Fibroblast of skin of right biceps (primary cell): Measurements from ENCODE around the gene ENG.
A peak's percentile ranks its signal among the peaks of the same experiment; 100 is the strongest.
"Not testable (repeated sequence)": the region's sequence is repeated elsewhere in the genome, so short reads cannot be mapped to it uniquely, and the experiment has no call there.

Source experiments
- DNase-seq: peaks from one replicate; pipeline ENCODE4 v3.0.0-alpha.2; 2013

Gene ENG

DNA sequence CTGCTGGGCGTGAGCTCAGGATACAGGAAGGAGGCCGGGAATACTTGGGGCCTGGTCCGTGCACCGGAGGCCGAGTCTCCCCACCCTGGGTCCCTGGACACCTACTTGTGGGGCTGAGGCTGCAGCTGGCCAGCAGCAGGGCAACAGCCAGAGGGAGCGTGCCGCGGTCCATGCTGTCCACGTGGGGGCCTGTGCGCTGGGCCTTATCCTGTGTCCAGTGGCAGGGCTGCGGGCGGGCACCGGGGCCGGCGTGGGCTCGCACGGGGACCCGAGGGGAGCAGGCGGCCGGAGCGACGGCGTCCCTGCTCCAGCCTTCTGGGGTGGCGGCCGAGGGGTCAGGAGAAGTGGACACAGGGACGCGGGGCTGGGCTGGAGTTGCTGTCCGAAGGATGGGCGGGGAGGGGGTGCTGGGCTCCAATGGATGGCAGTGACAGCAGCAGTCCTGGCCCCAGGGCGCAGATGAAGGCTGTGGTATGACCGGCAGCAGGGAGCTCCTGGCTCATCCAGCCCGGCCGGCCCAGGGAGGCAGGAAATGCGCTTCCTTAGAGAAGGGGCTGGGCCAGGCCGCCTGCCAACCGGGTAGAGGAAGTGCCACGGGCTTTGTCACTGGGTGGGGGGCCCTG lies at the start of gene ENG:
Gene ENG (minus strand): TSS at position 475 of the 623 bp plus-strand sequence. CDS start 303 bp downstream, at position 172.
- DNase-seq = peak; percentile 78

DNA sequence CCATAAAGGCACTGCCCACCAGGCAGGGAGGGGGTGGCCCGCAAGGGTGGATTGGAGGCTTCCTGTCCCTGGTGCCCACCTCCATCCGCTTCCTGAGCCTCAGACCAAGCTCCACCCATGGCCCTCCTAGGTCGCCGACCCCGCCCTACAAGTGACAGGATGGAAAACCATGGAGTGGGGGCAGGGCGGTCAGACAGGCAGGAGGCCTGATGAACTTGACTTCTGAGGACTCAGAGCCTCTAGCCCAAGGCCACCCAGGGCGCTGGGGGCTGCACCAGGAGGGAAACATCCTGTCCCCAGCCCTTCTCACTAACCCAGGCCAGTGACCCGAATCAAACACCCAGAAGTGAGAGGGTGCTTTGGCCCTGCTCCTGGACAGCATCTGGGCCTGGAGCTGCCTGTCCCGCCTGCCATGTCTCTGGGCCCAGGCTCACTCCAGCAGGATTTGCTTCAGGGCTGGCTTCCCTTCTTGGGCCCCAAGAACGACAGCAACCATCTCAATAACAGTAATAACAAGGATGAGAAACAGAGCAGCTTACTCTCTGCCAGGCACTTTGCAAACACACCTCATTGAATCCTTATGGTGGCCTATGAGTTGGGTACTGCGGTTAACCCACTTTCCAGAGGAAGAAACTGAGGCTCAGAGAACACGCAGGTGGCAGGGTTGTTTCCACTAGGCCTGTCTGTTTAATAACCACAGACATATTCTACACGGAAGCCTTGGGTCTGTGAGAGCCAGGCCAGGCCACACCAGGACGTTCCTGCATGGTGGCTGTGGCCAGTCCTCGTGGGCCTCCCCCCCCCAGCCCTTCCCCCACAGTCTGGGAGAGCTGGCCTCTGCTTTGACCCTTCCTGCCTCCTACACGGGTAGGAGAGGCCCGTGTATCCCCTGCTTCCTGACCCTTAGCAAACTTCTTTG lies 49.4 kb upstream of the ENG start:
- no peak for DNase-seq

DNA sequence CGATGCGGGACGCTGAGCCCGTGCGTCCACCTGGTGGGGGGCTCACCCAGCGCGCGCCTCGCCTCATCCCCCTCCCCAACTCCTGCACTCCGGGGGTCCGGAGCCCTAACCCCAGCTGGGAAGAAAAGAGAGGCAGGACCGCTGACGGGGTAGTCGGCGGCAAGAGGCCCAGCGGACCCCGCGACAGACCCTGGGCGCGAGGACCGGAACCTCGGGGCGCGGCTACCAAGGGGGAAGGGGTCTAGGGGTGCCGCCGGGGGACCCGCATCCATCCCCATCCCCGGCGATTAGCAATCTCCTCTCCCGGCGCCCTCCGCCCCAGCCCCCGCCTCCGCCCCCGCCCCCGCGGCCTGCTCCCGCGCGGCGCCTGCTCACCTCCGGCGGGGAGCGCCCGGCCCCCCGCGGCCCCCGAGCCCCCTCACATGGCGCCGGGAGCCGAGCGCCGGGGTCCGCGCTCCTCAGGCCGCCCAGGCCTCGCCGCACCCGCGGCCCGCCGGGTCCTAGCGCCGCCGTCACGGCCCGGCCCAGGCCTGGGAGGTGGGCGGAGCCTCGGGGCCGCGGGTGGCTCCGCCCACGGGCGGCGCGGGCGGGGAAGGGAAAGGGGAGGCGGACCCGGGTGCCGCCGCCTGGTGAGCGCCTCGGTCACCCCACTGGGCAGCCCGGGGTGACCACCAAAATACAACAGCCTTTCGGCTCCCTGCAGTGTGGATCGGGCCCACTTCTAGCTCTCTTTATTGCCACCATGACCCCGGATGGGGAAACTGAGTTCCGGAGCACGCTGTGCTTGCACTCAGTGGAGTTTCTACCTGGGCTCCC lies 44.9 kb upstream of the ENG start, which contains the start of gene ST6GALNAC6:
Gene ST6GALNAC6 (minus strand): TSS at position 476 of the 816 bp plus-strand sequence. CDS start 1,622 bp downstream, outside the sequence.
- DNase-seq = peak; percentile 77

DNA sequence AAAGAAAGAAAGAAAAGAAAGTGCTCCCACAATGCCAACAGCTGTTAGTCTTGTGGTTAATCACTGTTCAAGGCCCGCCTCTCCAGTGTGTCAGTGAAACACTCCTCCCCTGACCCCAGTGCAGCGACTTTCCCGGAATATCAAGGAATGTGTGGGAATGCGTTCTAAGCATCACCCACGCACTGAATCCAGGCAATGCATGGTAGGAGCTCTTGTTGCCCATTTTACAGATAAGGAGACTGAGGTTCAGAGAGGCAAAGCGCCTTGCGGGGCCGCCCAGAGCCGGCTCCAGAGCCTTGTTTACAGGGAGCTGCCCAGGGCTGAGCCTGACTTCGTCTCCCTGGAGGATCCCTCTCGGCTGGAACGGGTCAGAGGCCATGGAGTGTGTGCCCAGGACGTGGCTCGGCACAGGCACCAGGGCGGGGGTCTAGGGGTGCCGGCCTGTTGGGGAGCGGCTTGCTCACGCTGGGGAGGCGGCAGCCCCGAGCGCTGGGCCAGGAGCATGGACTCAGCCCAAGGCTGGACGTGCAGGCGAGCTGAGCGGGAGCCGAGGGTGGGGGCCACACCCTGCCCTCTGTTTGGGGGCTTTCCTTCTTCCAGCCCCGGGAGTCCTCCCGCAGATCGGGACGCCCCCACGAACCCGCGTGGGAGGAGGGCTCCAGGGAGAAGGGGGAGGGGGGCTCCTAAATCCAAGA lies 44.1 kb upstream of the ENG start:
- DNase-seq = peak; percentile 89

DNA sequence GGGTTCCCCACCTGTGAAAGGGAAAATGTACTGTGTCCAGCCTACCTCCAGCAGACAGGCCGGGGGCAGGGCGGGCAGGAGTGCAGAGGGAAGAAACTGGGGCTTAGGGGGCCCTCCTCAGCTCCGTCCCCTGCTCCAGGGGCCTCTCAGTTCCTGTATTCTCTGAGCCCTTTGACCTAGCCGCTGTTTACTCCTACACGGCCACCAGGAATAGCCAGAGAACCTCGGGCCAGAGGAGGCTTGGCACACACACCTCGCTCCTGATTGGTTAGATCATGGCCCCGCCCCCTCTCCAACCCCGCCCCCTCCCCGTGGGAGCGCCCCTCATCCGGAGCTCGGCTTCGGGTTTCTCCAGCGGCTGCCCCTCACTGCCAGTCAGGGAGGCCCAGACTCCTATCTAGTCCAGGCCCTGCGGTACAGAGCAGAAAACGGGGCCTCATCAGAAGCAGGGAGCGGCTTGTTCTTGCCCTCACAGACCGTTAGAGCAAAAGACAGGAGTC lies 42.8 kb upstream of the ENG start:
- DNase-seq = peak; percentile 77

DNA sequence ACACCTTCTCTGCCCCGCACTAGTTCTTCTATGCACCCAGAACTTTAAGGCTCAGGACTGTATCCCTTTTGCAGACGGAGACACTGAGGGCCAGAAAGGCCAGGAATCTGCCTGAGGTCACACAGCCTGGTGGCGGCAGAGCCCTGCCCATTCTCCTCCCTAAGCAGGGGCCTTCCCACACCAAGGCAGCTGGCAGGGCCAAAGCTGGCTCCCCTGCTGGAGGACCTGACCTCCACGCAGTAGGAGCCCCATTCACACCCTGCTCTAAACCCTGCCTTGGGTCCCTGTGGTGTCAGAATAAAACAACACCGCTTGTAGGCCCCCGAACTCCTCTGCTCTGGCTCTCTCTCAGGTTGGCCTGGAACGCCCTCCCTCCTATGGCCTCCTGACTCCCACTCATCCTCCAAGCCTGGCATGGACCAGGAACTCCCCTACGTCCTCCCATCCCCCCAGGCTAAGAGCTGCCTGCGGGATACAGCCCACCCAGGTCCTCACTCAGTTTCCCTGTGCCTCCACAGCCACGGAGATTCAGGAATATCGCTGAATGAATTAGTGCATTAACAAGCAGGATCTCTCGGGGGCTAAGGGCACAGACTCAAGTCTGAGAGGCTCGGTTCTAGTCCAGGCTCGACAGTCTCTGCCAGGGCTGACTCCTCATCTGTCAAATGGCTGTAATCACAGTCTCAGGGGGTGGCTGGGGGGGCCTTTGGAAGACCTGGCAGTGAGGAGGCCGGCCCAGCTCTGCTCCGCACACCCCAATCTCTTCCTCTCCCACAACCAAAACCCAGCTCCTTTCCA lies 42.1 kb upstream of the ENG start:
- DNase-seq = no peak

DNA sequence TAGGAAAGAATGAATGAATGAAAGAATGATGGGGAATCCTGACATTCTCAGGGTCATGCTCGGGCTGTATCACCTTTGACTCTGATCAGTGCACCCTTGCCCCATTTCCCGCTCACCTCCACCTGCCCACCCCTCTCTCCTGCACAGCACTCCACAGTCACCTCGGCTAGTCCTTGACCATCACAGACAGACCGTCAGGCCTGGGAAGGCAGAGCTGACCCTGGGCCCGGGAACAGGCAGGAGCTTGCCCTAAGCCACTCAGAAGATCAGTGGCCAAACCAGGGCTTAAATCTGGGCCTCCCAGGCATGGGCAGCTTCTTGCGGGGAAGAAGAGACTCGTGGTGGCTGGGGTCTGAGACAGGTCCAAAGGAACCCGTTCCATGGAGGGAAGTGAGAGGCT lies 41.4 kb upstream of the ENG start:
- DNase-seq = no peak

DNA sequence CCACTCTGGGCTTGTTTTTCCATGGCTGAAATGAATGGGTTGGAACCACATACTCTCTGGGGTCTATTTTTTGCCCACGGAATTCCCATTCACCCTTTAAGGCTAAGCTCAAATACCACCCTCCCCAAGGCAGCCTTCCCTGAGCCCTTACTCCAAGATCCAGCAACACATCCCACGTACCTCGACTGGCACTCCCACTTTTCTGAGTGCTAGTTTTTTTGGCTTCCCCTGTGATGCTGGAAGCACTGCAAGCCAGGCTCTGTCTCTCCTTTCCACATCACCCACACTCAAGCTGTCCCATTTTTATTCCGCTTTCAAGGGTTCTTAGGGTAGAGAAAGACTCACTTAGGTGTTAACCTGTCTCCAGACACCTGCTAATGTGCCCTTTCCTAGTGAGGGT lies 38.9 kb upstream of the ENG start:
- no peak for DNase-seq

DNA sequence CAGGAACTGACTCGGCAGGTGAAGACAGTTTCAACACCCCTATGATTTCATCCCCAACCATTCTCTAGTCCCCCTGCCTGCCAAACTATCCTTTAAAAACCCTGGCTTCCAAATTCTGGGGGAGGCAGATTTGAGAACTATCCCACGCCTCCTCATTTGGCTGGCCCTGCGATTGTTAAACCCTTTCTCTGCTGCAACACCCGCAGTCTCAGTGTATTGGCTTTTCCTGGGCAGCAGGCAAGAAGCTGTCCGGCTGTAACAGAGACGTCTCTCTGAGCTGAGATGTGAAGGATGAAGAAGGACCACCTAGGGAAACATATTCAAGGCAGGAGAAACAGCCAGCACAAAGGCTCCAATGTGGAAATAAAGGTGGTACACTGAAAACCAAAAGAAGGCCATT lies 38.4 kb upstream of the ENG start:
- no peak for DNase-seq

DNA sequence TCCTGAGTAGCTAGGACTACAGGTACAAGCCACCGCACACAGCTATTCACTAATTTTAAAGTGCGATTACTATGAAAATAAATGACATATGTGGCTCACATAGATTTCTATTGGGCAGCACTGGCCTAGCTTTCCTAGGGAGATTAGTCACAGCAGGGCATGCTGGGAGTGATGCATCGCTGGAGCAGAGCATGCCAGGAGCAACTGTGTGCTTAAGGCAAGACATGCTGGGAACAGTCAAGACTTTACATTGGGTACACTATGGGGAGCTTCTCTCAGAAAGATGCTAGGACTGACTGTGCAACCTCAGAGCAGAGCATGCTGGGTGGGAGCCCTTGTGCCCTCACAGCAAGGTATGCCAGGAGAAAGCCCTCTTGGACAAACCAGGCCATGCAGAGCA lies 35.6 kb upstream of the ENG start:
- DNase-seq = no peak

DNA sequence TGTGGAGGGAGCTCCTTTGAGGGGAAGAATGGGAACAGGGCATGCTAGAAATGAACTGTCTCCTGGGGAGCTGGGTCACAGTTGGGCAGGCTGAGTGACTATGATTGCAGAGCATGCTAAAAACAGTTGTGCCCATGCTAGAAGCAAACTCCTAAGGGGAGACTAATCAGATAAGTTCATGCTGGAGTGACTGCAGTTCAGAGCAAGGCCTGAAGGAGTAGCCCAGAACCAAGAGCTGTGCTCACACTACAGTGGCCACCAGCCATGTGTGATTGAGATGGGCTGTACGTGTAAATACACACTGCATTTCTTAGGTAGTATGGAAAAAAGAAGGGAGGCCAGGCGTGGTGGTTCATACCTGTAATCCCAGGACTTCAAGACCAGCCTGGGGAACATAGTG lies 33.3 kb upstream of the ENG start:
- no peak for DNase-seq

DNA sequence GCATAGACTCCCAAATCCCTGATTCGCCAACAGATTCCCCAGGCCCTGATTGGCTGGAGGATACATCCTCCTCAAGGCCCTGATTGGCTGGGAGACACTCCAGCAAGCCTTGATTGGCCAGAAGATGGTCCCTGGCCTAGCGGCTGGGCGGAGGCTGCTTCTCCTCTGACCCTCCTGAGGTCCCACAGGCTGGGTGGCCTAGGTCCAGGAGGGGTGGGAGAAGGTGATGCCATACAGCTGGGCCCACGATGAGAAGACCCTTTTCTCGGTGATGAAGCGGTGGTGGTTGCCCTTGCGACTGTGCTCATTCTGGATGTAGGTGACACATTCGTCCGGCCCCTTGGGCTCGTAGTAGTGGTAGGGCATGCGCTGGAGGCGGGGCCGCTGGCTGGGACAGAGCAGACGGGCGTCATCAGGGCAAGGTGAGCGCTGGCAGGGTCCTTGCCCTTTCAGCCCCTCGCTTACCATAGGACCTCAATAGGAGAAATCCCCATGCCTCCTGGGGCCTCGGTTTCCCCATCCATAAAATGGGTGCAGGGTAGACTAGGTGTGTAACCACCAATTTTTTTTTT lies 32.0 kb upstream of the ENG start:
- peak; percentile 30 for DNase-seq

DNA sequence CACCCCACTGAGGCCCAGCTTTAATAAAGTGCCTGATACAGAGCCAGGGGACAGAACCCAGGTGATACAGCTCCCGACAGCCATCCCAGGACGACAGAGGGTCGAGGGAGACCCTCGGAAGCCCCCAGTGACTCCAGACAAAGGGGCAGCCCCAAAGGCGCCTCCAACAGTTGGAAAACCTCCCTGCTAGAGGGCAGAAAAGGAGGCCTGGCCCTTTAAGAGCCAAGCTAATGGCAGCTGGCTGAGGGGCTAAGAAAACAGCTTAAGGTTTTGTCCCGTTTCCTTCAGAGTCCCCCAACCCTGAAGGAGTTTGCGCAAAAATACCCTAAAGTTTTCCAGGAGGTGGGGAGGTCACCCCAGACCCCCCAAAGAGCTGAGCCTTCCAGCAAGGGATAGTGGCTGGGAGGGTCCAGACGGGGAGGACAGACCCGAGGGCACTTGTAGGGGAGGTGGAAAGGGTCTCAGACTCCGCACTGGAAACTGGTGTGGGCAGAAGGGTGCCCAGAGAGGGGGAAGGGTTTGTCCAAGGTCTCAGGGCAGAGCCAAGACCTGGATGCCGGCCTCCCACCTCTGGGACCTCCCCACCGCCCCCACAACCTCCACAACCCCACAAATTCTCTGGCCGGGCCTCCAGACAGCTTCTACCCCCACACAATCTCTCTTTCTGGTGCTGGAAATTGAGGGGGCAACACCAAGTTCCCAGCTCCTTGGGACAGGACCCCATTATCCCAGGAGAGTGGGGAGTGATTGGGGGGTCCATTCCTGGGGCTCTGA lies 31.2 kb upstream of the ENG start:
- no peak for DNase-seq

DNA sequence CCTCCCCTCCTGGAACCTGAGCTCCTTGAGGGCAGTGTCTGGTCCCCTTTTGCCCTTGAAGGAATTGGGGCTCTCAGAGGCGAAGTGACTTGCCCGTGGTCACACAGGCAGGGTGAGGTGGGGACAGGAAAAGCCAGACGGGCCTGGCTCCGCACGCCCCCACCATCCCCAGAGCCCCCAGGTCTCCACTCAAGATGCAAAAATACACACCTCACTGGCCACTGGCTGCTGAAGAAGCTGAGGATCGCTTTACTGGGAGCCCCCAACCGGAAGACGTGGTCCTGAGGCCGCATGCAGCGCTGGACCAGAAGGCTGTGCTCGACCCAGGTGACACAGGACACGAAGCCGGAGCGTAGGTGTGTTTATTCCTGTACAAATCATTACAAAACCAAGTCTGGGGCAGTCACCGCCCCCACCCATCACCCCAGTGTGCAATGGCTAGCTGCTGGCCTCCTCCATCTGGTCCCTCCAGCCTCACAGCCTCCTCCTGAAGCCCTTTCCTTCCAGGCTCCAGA lies 30.6 kb upstream of the ENG start:
- DNase-seq = no peak

DNA sequence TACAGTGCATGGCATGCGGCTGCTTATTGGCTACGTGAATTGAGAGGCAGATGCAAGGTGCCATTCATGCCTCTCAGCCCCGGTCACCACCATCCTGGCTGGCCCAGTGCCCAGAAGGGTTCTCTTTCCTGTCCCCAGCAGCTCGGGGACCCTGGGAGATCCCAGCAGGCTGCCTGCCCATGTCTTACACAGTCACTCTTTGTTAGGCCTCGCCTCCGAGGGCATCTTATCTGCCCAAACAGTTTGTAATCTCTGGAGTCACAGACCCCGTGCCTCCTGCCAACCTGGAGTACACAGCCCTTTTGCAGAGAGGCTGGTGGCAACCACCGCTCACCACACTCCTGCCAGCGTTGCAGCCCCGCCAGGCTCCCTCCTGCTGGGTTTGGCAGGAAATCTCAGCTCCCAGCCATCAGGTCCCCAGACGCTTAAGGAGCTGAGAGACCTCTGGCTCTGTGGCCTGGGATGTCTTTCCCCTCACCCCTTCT lies 30.0 kb upstream of the ENG start:
- DNase-seq = no peak

DNA sequence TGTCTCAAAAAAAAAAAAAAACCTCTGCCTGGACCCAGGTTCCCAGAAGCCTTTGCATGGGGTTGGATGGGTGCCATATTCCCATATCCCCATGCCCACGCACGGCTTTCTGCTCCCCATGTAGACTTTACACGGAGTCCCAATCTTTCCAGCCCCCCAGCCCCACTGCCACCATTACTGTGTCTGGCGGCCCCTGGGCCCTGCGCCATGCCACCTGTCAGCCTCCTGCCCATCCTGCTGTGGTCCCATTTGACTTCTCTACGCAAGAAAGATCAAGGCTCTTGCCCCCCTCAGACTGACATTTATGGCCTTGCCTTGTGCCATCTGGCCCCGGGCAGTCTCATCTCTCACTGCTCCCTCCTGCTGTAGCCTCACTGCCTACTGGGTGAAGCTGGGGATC lies 29.5 kb upstream of the ENG start:
- DNase-seq = no peak

DNA sequence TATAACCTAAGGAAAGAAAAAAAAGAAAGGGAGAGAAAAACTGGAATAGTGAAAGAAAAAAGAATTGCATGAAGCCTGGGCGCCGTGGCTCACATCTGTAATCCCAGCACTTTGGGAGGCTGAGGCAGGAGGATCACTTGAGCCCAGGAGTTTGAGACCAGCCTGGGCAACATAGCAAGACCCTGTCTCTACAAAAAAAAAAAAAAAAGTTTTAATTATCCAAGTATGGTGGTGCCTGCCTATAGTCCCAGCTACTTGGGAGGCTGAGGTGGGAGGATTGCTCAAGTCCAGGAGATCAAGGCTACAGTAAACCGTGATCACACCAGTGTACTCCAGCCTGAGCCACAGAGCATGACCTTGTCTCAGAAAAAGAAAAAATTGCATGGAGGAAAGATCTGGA lies 27.3 kb upstream of the ENG start:
- DNase-seq = not testable (repeated sequence)

DNA sequence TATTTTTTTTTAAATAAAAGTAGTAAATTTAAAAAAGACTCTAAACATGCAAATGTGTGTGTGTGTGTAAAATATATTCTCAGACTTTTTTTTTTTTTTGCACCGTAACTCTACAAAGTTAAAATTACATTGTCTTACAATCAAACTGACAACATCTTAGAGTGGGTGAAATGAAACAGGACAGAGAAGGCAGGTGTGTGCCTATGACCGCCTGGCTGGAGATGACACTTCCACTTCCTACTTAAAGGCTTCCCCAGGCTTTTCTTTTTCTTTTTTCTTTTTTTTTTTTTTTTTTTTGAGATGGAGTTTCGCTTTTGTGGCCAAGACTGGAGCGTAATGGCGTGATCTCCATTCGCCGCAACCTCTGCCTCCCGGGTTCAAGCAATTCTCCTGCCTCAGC lies 25.7 kb upstream of the ENG start:
- no peak for DNase-seq

DNA sequence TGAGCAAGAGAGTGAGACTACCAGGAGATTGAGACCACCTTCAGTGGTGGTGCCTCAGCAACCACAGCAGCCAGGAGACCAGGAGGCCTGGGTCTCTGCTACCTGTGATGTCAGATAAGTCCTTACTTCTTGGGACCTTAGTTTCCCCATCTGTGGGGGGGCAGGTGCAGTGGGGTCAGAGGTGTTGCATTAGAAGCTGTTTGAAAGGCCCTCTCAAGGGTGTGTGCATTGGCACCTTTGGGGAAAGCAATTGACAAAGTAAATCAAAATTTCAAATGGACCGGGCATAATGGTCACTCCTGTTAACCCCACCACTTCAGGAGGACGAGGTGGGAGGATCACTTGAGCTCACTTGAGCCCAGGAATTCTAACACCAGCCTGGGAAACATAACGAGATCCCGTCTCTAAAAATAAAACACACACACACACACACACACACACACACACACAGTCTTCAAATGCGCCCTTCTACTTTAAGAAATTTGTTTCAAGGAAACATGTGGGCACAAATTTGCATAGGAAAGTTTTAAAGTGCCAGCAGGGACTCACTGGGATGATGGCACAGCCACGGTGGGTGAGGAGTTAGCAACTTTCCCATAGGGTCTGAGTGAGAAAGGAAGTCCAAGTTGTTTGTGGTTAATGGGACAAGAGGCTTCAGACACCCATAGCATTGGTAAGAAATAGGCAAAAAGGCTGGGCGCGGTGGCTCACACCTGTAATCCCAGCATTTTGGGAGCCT lies 24.4 kb upstream of the ENG start:
- DNase-seq = no peak
